ENCODE measurements around the gene CEP78. TPM values are rescaled to one million over a fixed set of nuclear protein-coding genes. Genes with fewer than 3 reads are reported as not detected.

The CEP78 gene
- total RNA-seq, 1 donor from 2014 or later = 35.2 TPM

- intact Hi-C loops (cut with micrococcal nuclease) = loop anchor here (5.0 kb wide), 2 partner anchors 263 to 318 kb away; partner anchors contain the start of gene GNAQ
- Mint-ChIP-seq H3K4me3 (no peak overlapping the region), H3K36me3 (ENCODE audit: low read depth) (peaks cover 15% of the 10 kb centered on the region), H3K27me3 (ENCODE audit: insufficient read depth) (no peaks in the 10 kb centered on the region), H3K4me1 (ENCODE audit: low read depth) (peaks cover 58% of the 10 kb centered on the region), H3K9me3 (no peaks in the 10 kb centered on the region), H3K27ac (no peak overlapping the region)
- DNase-seq (ENCODE audit: low spot score) = no peak
Observed at GRCh38 chr9:78295177-78295575, 59.3 kb downstream of the CEP78 start.

GRCh38 chr9:78295731-78296130, 59.9 kb downstream of the CEP78 start:
- H3K4me3 Mint-ChIP-seq = peak overlapping the region; percentile 91
- H3K36me3 Mint-ChIP-seq (ENCODE audit: low read depth) = peaks cover 17% of the 10 kb centered on the region
- no peaks in the 10 kb centered on the region for H3K9me3 Mint-ChIP-seq
- H3K27me3 Mint-ChIP-seq (ENCODE audit: insufficient read depth) = no peaks in the 10 kb centered on the region
- no peak for DNase-seq (ENCODE audit: low spot score)
- intact Hi-C loops (cut with micrococcal nuclease) = loop anchor here (1.0 to 5.0 kb wide), 3 partner anchors 263 to 1118 kb away; partner anchors contain the start of genes GNAQ and VPS13A
- H3K27ac Mint-ChIP-seq = peak overlapping the region; percentile 91
- H3K4me1 Mint-ChIP-seq (ENCODE audit: low read depth) = peaks cover 61% of the 10 kb centered on the region

- H3K36me3 Mint-ChIP-seq (ENCODE audit: low read depth) = peaks cover 19% of the 10 kb centered on the region
- peak overlapping the region; percentile 91 for H3K4me3 Mint-ChIP-seq
- H3K27me3 Mint-ChIP-seq (ENCODE audit: insufficient read depth) = no peaks in the 10 kb centered on the region
- H3K4me1 Mint-ChIP-seq (ENCODE audit: low read depth) = peaks cover 61% of the 10 kb centered on the region
- intact Hi-C loops (cut with micrococcal nuclease) = loop anchor here (1.0 to 5.0 kb wide), 3 partner anchors 264 to 1119 kb away; partner anchors contain the start of genes GNAQ and VPS13A
- H3K27ac Mint-ChIP-seq = peak overlapping the region; percentile 91
- H3K9me3 Mint-ChIP-seq = no peaks in the 10 kb centered on the region
- no peak for DNase-seq (ENCODE audit: low spot score)
Observed at GRCh38 chr9:78296201-78296892, 60.5 kb downstream of the CEP78 start.

DNA sequence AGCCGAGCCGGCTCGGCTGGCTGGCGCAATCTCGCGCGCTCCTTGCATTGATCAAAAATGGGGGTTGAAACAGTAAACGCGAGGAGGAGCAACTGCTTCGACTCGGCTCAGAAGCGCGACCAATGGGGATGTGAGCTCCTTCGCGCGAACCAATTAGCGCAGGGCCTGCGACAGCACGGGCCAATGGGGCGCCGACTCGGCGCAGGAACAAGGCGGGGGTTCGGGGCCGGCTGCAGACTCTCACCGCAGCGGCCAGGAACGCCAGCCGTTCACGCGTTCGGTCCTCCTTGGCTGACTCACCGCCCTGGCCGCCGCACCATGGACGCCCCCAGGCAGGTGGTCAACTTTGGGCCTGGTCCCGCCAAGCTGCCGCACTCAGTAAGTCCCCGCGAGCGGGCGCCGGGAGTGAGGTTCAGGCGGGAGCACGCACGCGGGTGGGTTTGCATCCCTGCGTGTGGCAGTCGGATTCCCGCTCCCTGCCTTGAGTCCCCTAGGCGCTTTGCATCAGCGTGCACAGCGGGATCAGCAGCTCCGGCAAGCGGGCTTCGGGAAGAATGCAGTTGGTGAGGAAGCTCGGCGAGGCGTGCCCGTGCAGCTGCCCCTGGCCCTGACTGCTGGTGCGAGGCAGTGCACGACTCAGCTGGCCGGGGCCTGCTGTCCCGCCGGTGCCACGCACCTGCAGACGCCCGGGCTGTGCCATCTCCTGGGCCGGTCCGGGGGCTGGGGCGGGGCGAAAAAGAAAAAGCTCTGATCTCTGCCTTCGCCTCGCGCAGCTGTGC, 61.2 kb downstream of the CEP78 start, which contains the start of gene PSAT1:
TSS of gene PSAT1 (plus strand) at position 233 of the 779 bp plus-strand sequence. CDS start at position 319, 86 bp downstream.
- Mint-ChIP-seq H3K36me3 (ENCODE audit: low read depth) (peaks cover 26% of the 10 kb centered on the region), H3K4me1 (ENCODE audit: low read depth) (peaks cover 61% of the 10 kb centered on the region)
- intact Hi-C loops (cut with micrococcal nuclease) = loop anchor here (1.0 to 5.0 kb wide), 6 partner anchors 36 to 1274 kb away; partner anchors contain the start of genes CEP78, GNAQ, TLE4 and VPS13A

GRCh38 chr9:78297672-78297961, 61.7 kb downstream of the CEP78 start:
- no peaks in the 10 kb centered on the region for H3K9me3 Mint-ChIP-seq
- H3K4me1 Mint-ChIP-seq (ENCODE audit: low read depth) = peaks cover 58% of the 10 kb centered on the region
- H3K27me3 Mint-ChIP-seq (ENCODE audit: insufficient read depth) = no peaks in the 10 kb centered on the region
- peaks cover 29% of the 10 kb centered on the region for H3K36me3 Mint-ChIP-seq (ENCODE audit: low read depth)
- H3K27ac Mint-ChIP-seq = peak overlapping the region; percentile 88
- H3K4me3 Mint-ChIP-seq = peak overlapping the region; percentile 91
- DNase-seq (ENCODE audit: low spot score) = no peak
- intact Hi-C loops (cut with micrococcal nuclease) = loop anchor here (1.0 to 5.0 kb wide), 5 partner anchors 36 to 1274 kb away; partner anchors contain the start of genes CEP78, GNAQ and TLE4

More for the DNA sequence above, 61.2 kb downstream of the CEP78 start, which contains the start of gene PSAT1:
- DNase-seq (ENCODE audit: low spot score) = peak; percentile 92
- H3K9me3 Mint-ChIP-seq = no peaks in the 10 kb centered on the region
- no peaks in the 10 kb centered on the region for H3K27me3 Mint-ChIP-seq (ENCODE audit: insufficient read depth)
- H3K4me3 Mint-ChIP-seq = peak within 1 kb of the TSS; percentile 91
- peak within 1 kb of the TSS; percentile 91 for H3K27ac Mint-ChIP-seq

- H3K36me3 Mint-ChIP-seq (ENCODE audit: low read depth) = peaks cover 29% of the 10 kb centered on the region
- H3K4me3 Mint-ChIP-seq = peak overlapping the region; percentile 91
- no peaks in the 10 kb centered on the region for H3K27me3 Mint-ChIP-seq (ENCODE audit: insufficient read depth)
- no peaks in the 10 kb centered on the region for H3K9me3 Mint-ChIP-seq
- H3K27ac Mint-ChIP-seq = peak overlapping the region; percentile 88
- DNase-seq (ENCODE audit: low spot score) = no peak
- peaks cover 52% of the 10 kb centered on the region for H3K4me1 Mint-ChIP-seq (ENCODE audit: low read depth)
- intact Hi-C loops (cut with micrococcal nuclease) = loop anchor here (5.0 kb wide), 2 partner anchors 266 to 321 kb away; partner anchors contain the start of gene GNAQ
Observed at GRCh38 chr9:78298046-78298765, 62.3 kb downstream of the CEP78 start.

GRCh38 chr9:78300209-78300608, 64.3 kb downstream of the CEP78 start:
- DNase-seq (ENCODE audit: low spot score) = no peak
- Mint-ChIP-seq H3K27me3 (ENCODE audit: insufficient read depth) (no peaks in the 10 kb centered on the region), H3K36me3 (ENCODE audit: low read depth) (peaks cover 38% of the 10 kb centered on the region), H3K27ac (no peak overlapping the region), H3K4me1 (ENCODE audit: low read depth) (peaks cover 45% of the 10 kb centered on the region), H3K9me3 (no peaks in the 10 kb centered on the region), H3K4me3 (no peak overlapping the region)
- intact Hi-C loops (cut with micrococcal nuclease) = no loop called here

DNA sequence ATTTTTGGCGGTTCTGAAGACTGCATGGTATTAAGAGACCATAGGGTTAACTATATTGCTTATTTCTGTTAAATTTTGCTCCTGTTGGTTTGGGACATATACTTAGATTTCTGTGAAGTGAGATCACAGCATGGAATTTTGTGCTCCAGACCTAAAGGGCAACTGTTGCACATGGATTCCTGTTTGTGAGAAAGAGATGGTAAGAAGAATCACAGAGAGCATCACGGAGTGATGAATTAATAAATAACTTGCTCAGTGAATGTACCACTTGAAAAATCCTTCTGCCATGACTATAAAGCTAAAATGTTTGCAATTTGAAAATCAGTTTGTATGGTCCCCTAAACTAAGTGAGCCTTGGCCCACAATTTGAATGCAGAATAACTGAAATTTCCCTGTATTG, 65.6 kb downstream of the CEP78 start:
- no peak for DNase-seq (ENCODE audit: low spot score)
- intact Hi-C loops (cut with micrococcal nuclease) = no loop called here
- no peaks in the 10 kb centered on the region for H3K27me3 Mint-ChIP-seq (ENCODE audit: insufficient read depth)
- H3K36me3 Mint-ChIP-seq (ENCODE audit: low read depth) = peaks cover 45% of the 10 kb centered on the region
- no peak overlapping the region for H3K4me3 Mint-ChIP-seq
- H3K27ac Mint-ChIP-seq = no peak overlapping the region
- H3K9me3 Mint-ChIP-seq = no peaks in the 10 kb centered on the region
- H3K4me1 Mint-ChIP-seq (ENCODE audit: low read depth) = peaks cover 36% of the 10 kb centered on the region

DNA sequence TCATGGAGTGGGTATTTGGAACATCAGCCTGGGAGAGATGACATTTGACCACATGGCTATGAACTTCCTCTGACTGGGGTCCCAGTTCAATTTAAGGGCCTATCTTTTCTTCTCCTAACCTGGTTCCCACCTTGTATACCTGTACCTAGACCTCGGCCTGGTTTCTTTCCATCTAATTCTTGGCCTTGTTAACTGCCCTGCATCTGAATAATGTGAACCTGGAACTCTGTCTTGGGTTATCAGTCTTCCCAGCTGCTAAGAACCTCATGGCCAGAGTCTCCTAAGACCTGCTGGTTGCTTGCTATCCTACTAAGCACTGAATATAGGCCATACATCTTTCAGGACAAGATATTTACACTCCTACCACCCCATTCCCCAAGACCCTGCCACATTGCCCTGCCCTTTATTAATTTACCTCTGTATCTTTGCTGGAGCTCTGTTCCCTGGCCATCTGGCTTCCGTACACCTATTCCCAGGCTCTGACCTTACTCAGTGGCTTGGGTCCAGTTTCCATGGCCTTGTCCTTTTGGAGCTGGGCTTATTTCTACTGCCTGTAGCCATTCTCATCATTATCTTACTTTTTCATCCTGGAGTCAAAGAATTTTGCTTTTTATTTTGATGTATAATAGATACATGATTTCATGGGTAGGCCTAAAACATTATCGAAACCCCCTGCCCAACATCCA, 67.6 kb downstream of the CEP78 start:
- no peak for DNase-seq (ENCODE audit: low spot score)
- H3K9me3 Mint-ChIP-seq = no peaks in the 10 kb centered on the region
- intact Hi-C loops (cut with micrococcal nuclease) = no loop called here
- no peak overlapping the region for H3K27ac Mint-ChIP-seq
- H3K4me1 Mint-ChIP-seq (ENCODE audit: low read depth) = peaks cover 22% of the 10 kb centered on the region
- H3K4me3 Mint-ChIP-seq = no peak overlapping the region
- peaks cover 52% of the 10 kb centered on the region for H3K36me3 Mint-ChIP-seq (ENCODE audit: low read depth)
- no peaks in the 10 kb centered on the region for H3K27me3 Mint-ChIP-seq (ENCODE audit: insufficient read depth)

GRCh38 chr9:78304357-78304756, 68.5 kb downstream of the CEP78 start:
- Mint-ChIP-seq H3K27ac (no peak overlapping the region), H3K9me3 (no peaks in the 10 kb centered on the region), H3K4me1 (ENCODE audit: low read depth) (peaks cover 15% of the 10 kb centered on the region), H3K4me3 (no peak overlapping the region), H3K27me3 (ENCODE audit: insufficient read depth) (no peaks in the 10 kb centered on the region), H3K36me3 (ENCODE audit: low read depth) (peaks cover 54% of the 10 kb centered on the region)
- intact Hi-C loops (cut with micrococcal nuclease) = no loop called here
- no peak for DNase-seq (ENCODE audit: low spot score)

GRCh38 chr9:78306222-78307076, 70.6 kb downstream of the CEP78 start:
- H3K27ac Mint-ChIP-seq = no peak overlapping the region
- no peaks in the 10 kb centered on the region for H3K9me3 Mint-ChIP-seq
- no peak for DNase-seq (ENCODE audit: low spot score)
- peaks cover 54% of the 10 kb centered on the region for H3K36me3 Mint-ChIP-seq (ENCODE audit: low read depth)
- no peak overlapping the region for H3K4me3 Mint-ChIP-seq
- H3K4me1 Mint-ChIP-seq (ENCODE audit: low read depth) = peaks cover 6% of the 10 kb centered on the region
- intact Hi-C loops (cut with micrococcal nuclease) = no loop called here
- no peaks in the 10 kb centered on the region for H3K27me3 Mint-ChIP-seq (ENCODE audit: insufficient read depth)

All from activated T-helper 1 cell treated with anti-CD3 and anti-CD28 coated beads, Interleukin-12 subunit alpha, Interleukin-12 subunit beta, Interleukin-2, Interleukin-4 antibody, amounts not matched to agents 30 ng/mL and 10 ng/mL and 1 ng/mL, durations not matched to agents 14 hours and 24 hours and 36 hours (primary cell).